HCT116 (cell line): Measurements from ENCODE around the gene IL17RE. TPM values are rescaled to one million over a fixed set of nuclear protein-coding genes. Genes with fewer than 3 reads are reported as not detected.

Source experiments
- ATAC-seq: fragments of 200-7000 bp; cut with Tn5 transposase; 2 replicates; pipeline ENCODE4 v1.9.1; 2020; ENCODE audit warnings: mild to moderate bottlenecking, moderate library complexity
- BruUV-seq: library from RNA; stranded (reverse); fragments of 400-500 nt; replicated peaks from 2 replicates; lab custom pipeline; 2021; lab: Mats Ljungman, UMichigan
- CTCF ChIA-PET: fragments of 300-600 bp; sonication (Branson Sonifier 250); formaldehyde crosslinking; loops from one replicate; lab custom pipeline; 2021; ENCODE audit warnings: antibody characterized with exemption; lab: Charles Lee
- POLR2A ChIA-PET: fragments of 300-600, 350-600 bp; sonication (Branson Sonifier 250); formaldehyde crosslinking; loops from one replicate; lab custom pipeline; 2021; ENCODE audit warnings: antibody characterized with exemption; lab: Charles Lee
- RAD21 ChIA-PET, 2 experiments: fragments of 300-600 bp; sonication (Branson Sonifier 250); formaldehyde crosslinking; loops; one replicate each; lab custom pipeline; 2023; ENCODE audit warnings: low total read pairs in 2 of 2; ENCODE audit not compliant: uncharacterized antibody in 2 of 2, unreplicated experiment in 2 of 2, low non-redundant PET in 1 of 2; lab: Charles Lee
- DNase-seq: peaks from one replicate; pipeline ENCODE4 v3.0.0-alpha.2; 2010; ENCODE audit warnings: low read depth, low spot score
- H2AFZ ChIP-seq: fragments of 200-600 bp; shearing (Covaris generic), sonication (generic); 2 replicates; pipeline ENCODE4 v1.6.1; 2017; ENCODE audit warnings: low read depth, mixed run types, mixed read lengths, antibody characterized with exemption, low read length; ENCODE audit not compliant: poor library complexity, severe bottlenecking
- H3K27ac ChIP-seq: 2 replicates; pipeline ENCODE4 v1.5.1; 2012; ENCODE audit warnings: low read depth, low read length
- H3K27me3 ChIP-seq: fragments of 200-600 bp; sonication (generic); 2 replicates; pipeline ENCODE4 v1.6.1; 2016; ENCODE audit warnings: mixed run types, low read length, mixed read lengths; ENCODE audit not compliant: insufficient read depth
- H3K36me3 ChIP-seq, 2 experiments: fragments of 200-500 bp in 1 of 2; fragments of 200-600 bp in 1 of 2; sonication (Bioruptor generic) in 1 of 2; sonication (generic) in 1 of 2; 2 replicates each; pipeline versions ENCODE4 v1.5.1 to v1.6.1; 2014 to 2016; ENCODE audit warnings: low read length in 2 of 2, inconsistent platforms in 1 of 2, mixed read lengths in 1 of 2, mixed run types in 1 of 2; ENCODE audit not compliant: insufficient read depth in 2 of 2, control insufficient read depth in 1 of 2
- H3K4me1 ChIP-seq, 2 experiments: fragments of 200-600 bp in 1 of 2; sonication (generic) in 1 of 2; 2 replicates each; pipeline versions ENCODE4 v1.5.1 to v1.6.1; 2012 to 2017; ENCODE audit warnings: low read length in 2 of 2, inconsistent platforms in 1 of 2, mild to moderate bottlenecking in 1 of 2, mixed read lengths in 1 of 2, mixed run types in 1 of 2, moderate library complexity in 1 of 2; ENCODE audit not compliant: insufficient read depth in 2 of 2, control insufficient read depth in 1 of 2
- H3K4me2 ChIP-seq: fragments of 200-600 bp; sonication (generic); 2 replicates; pipeline ENCODE4 v1.6.1; 2017; ENCODE audit warnings: mixed run types, low read length, mixed read lengths
- H3K4me3 ChIP-seq, 2 experiments: fragments of 200-600 bp in 1 of 2; sonication (generic) in 1 of 2; replicated peaks in 1 of 2; 2 replicates each; pipeline ENCODE4 v1.5.1; 2011 to 2016; ENCODE audit warnings: low read length in 2 of 2, control low read depth in 1 of 2, low read depth in 1 of 2, mild to moderate bottlenecking in 1 of 2, mixed read lengths in 1 of 2, mixed run types in 1 of 2
- H3K79me2 ChIP-seq: fragments of 200-600 bp; sonication (generic); 2 replicates; pipeline ENCODE4 v1.6.1; 2017; ENCODE audit warnings: mild to moderate bottlenecking, mixed run types, low read length, moderate library complexity, mixed read lengths; ENCODE audit not compliant: insufficient read depth
- H3K9ac ChIP-seq: fragments of 200-600 bp; sonication (generic); 2 replicates; pipeline ENCODE4 v1.6.1; 2016; ENCODE audit warnings: low read length, mixed read lengths
- H3K9me2 ChIP-seq: fragments of 200-600 bp; sonication (generic), shearing (Covaris generic); 2 replicates; pipeline ENCODE4 v1.6.1; 2017; ENCODE audit warnings: mixed run types, mild to moderate bottlenecking, moderate library complexity; ENCODE audit not compliant: insufficient read depth
- H3K9me3 ChIP-seq, 2 experiments: fragments of 200-500 bp in 1 of 2; fragments of 200-600 bp in 1 of 2; sonication (Bioruptor generic) in 1 of 2; sonication (generic) in 1 of 2; 2 replicates each; pipeline ENCODE4 v1.6.1; 2014 to 2017; ENCODE audit warnings: low read length in 2 of 2, mixed read lengths in 2 of 2, inconsistent platforms in 1 of 2, low read depth in 1 of 2, mild to moderate bottlenecking in 1 of 2, mixed run types in 1 of 2, moderate library complexity in 1 of 2; ENCODE audit not compliant: control insufficient read depth in 1 of 2, insufficient read depth in 1 of 2
- H4K20me1 ChIP-seq: fragments of 200-600 bp; sonication (generic), shearing (Covaris generic); 2 replicates; pipeline ENCODE4 v1.6.1; 2017; ENCODE audit warnings: mixed run types, mild to moderate bottlenecking, moderate library complexity; ENCODE audit not compliant: insufficient read depth
- ATF3 ChIP-seq: IDR thresholded peaks from 2 replicates; pipeline ENCODE4 v1.6.1; 2012
- CEBPB ChIP-seq: IDR thresholded peaks from 2 replicates; pipeline ENCODE4 v1.6.1; 2012; ENCODE audit warnings: low read depth
- CTCF ChIP-seq, 3 experiments: fragments of 200-600 bp in 1 of 3; sonication (generic) in 1 of 3; IDR thresholded peaks in 2 of 3; conservative IDR thresholded peaks in 1 of 3; 2 replicates each; pipeline ENCODE4 v1.5.1; 2012 to 2017; ENCODE audit warnings: low read depth in 2 of 3, low read length in 2 of 3, antibody characterized with exemption in 1 of 3, borderline replicate concordance in 1 of 3, control low read depth in 1 of 3, mild to moderate bottlenecking in 1 of 3, mixed read lengths in 1 of 3, mixed run types in 1 of 3, moderate library complexity in 1 of 3; ENCODE audit not compliant: insufficient read depth in 1 of 3
- FOSL1 ChIP-seq: IDR thresholded peaks from 2 replicates; pipeline ENCODE4 v1.6.1; 2012; ENCODE audit warnings: low read depth
- JUND ChIP-seq: IDR thresholded peaks from 2 replicates; pipeline ENCODE4 v1.6.1; 2012
- POLR2A ChIP-seq: IDR thresholded peaks from 2 replicates; pipeline ENCODE4 v1.7.0; 2011; ENCODE audit warnings: borderline replicate concordance; ENCODE audit not compliant: insufficient read depth, insufficient read length; ENCODE audit errors: extremely low read depth
- POLR2AphosphoS5 ChIP-seq: IDR thresholded peaks from 2 replicates; pipeline ENCODE4 v1.6.1; 2011; ENCODE audit warnings: mild to moderate bottlenecking, low read depth, low read length, moderate library complexity
- REST ChIP-seq: IDR thresholded peaks from 2 replicates; pipeline ENCODE4 v1.6.1; 2012; ENCODE audit warnings: low read depth
- SIN3A ChIP-seq: IDR thresholded peaks from 2 replicates; pipeline ENCODE4 v1.6.1; 2012; ENCODE audit warnings: low read depth
- YY1 ChIP-seq: IDR thresholded peaks from 2 replicates; pipeline ENCODE4 v1.6.1; 2011; ENCODE audit warnings: low read length, low read depth, moderate library complexity, mild to moderate bottlenecking; ENCODE audit not compliant: insufficient replicate concordance; ENCODE audit errors: extremely low read depth
- ZFX ChIP-seq: fragments of 450-650 bp; IDR thresholded peaks from 2 replicates; pipeline ENCODE4 v1.6.1; 2017
- intact Hi-C: fragments of 100-400 bp; cut with micrococcal nuclease; formaldehyde crosslinking; loops from 2 replicates; pipeline ENCODE4 v1.10.0; 2022
- total RNA-seq: library from RNA; stranded (reverse); gene quantifications from one replicate; pipeline ENCODE4 v1.2.1, GENCODE V29; 2021; ENCODE audit not compliant: unreplicated experiment

The IL17RE gene
- total RNA-seq, 1 experiment from 2014 or later = 14.3 TPM

- Histone ChIP-seq H3K4me2 (peak overlapping the region; percentile 57), H3K9me2 (no peaks in the 10 kb centered on the region), H3K4me3 (no peak overlapping the region), H3K27ac (no peak overlapping the region), H4K20me1 (no peaks in the 10 kb centered on the region), H3K9ac (no peak overlapping the region), H3K79me2 (no peaks in the 10 kb centered on the region), H3K4me1 (peaks cover 0 to 11% of the 10 kb centered on the region in 2 experiments; a peak in 1 of 4 replicates), H3K36me3 (no peaks in the 10 kb centered on the region), H3K27me3 (no peaks in the 10 kb centered on the region), H3K9me3 (no peaks in the 10 kb centered on the region), H2AFZ (no peak overlapping the region)
- TF ChIP-seq FOSL1 (no peak), REST (no peak)
- BruUV-seq = no TSS peak
- POLR2A ChIA-PET = no interaction called here
- RAD21 ChIA-PET = no interaction called here
- ATAC-seq (no peak; the same call in 1 of the 2 replicates), DNase-seq (no peak)
- CTCF ChIA-PET = no interaction called here
- intact Hi-C loops = no loop called here
Measured at GRCh38 chr3:9863058-9863772, 39.4 kb upstream of the IL17RE start.

GRCh38 chr3:9864200-9864927 is 38.3 kb upstream of the IL17RE start:
- H3K79me2 ChIP-seq = no peaks in the 10 kb centered on the region
- no peaks in the 10 kb centered on the region for H3K9me3 ChIP-seq
- intact Hi-C loops = no loop called here
- H3K36me3 ChIP-seq = no peaks in the 10 kb centered on the region
- no peak overlapping the region for H3K4me3 ChIP-seq
- ChIA-PET RAD21 (interaction anchor here in 1 of 2 experiments (0.6 kb wide), 1 partner anchor 12 kb away, joined by 11 read pairs; no protein-coding TSS in a partner anchor), CTCF (no interaction called here), POLR2A (no interaction called here)
- no peak overlapping the region for H3K27ac ChIP-seq
- ATAC-seq (no peak), DNase-seq (no peak)
- no peak overlapping the region for H2AFZ ChIP-seq
- no peak for TF ChIP-seq JUND
- TF ChIP-seq POLR2A = no peak
- no peak for TF ChIP-seq YY1
- TF ChIP-seq POLR2AphosphoS5 = no peak
- no peak for TF ChIP-seq ZFX
- no peak for TF ChIP-seq FOSL1
- TF ChIP-seq SIN3A = no peak
- no peak for TF ChIP-seq CTCF (IDR thresholded peaks at IDR 0.05 in 2 of 3, conservative IDR thresholded peaks at IDR 0.05 in 1 of 3; ENCODE audit: borderline replicate concordance in 1 of 3, insufficient read depth in 1 of 3, low read depth in 2 of 3, low read length in 2 of 3)
- no peak for TF ChIP-seq ATF3
- no peak for TF ChIP-seq CEBPB
- H3K4me1 ChIP-seq = peaks cover 0 to 11% of the 10 kb centered on the region in 2 experiments; a peak in 1 of 4 replicates
- no TSS peak for BruUV-seq
- H3K9ac ChIP-seq = no peak overlapping the region
- H3K9me2 ChIP-seq = no peaks in the 10 kb centered on the region
- H4K20me1 ChIP-seq = no peaks in the 10 kb centered on the region
- H3K27me3 ChIP-seq = no peaks in the 10 kb centered on the region
- H3K4me2 ChIP-seq = no peak overlapping the region
